Measurements from ENCODE around the gene ZNF14. TPM values are rescaled to one million over a fixed set of nuclear protein-coding genes. Genes with fewer than 3 reads are reported as not detected.

Gene ZNF14
- total RNA-seq, 2 donors from 2014 or later = 2.6 to 4.8 TPM

DNA sequence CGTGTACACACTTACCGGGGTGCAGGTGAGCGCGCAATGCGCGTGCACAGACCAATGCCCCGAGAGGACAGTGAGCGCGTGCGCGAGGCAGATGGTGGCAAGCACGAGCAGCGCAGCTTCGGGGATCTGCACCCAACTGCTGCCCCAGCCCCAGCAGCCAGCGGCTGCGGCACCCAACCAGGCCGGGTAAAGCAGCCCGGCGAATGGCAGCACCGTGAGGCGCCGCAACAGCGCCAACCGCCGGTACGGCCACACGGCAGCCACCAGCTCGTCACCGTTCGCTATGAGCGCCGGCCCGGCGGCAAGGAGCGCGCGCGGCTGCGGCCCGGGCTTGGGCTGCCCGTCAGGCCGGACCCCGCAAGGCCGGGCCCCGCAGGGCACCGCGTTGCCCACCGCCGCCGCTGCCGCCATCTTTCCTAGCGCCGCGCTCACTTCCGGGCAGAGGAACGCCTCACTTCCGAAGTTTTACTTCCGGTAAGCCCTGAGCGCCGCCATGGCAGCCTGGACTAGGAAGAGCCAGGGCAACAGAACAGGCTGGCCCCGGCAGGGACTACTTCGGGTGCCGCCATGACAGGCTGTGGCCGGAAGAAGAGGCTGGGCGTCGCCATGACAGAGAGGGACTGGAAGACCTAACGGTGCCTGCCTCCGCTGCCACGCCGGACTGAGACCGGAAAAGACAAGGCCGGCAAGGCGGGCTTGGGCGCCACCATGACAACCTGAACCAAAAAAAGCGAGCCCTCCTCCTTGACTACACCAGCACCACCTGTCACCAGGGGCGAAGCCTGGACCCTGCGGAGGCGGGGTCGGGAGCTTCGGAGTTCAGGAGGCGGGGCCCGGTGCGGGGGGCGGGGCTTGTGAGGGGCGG, 69.4 kb downstream of the ZNF14 start, which contains the start of gene ATP13A1:
TSS of gene ATP13A1 (minus strand) at position 421 of the 865 bp plus-strand sequence. CDS start at position 411, 10 bp downstream.
- Histone ChIP-seq H3K27me3 (no peaks in the 10 kb centered on the region), H3K27ac (peak within 1 kb of the TSS; percentile 83), H3K9ac (ENCODE audit: low read depth in 2 of 2, low read length in 2 of 2) (peak within 1 kb of the TSS; percentile 91 to 94), H3K36me3 (peaks cover 5% of the 10 kb centered on the region), H3K4me1 (no peaks in the 10 kb centered on the region), H3K4me3 (peak within 1 kb of the TSS; percentile 80), H3K9me3 (no peaks in the 10 kb centered on the region)
- DNase-seq = peak; percentile 95
- no peak for TF ChIP-seq CTCF (IDR thresholded peaks at IDR 0.05)
- intact Hi-C loops (cut with DNase I) = no loop called here

- no peaks in the 10 kb centered on the region for H3K9me3 ChIP-seq
- no peaks in the 10 kb centered on the region for H3K27me3 ChIP-seq
- H3K9ac ChIP-seq (ENCODE audit: low read depth in 2 of 2, low read length in 2 of 2) = peak overlapping the region; percentile 91 to 94
- peak overlapping the region; percentile 83 for H3K27ac ChIP-seq
- peak overlapping the region; percentile 80 for H3K4me3 ChIP-seq
- TF ChIP-seq CTCF (IDR thresholded peaks at IDR 0.05) = no peak
- H3K36me3 ChIP-seq = peaks cover 8% of the 10 kb centered on the region
- no peak for DNase-seq
- H3K4me1 ChIP-seq = no peaks in the 10 kb centered on the region
- intact Hi-C loops (cut with DNase I) = no loop called here
Observed at GRCh38 chr19:19662871-19663255, 70.0 kb downstream of the ZNF14 start.

GRCh38 chr19:19662344-19662743, 70.6 kb downstream of the ZNF14 start:
- Histone ChIP-seq H3K36me3 (peaks cover 8% of the 10 kb centered on the region), H3K9ac (ENCODE audit: low read depth in 2 of 2, low read length in 2 of 2) (peak overlapping the region in 1 of 2 donors; percentile 91), H3K27me3 (no peaks in the 10 kb centered on the region), H3K4me1 (no peaks in the 10 kb centered on the region), H3K9me3 (no peaks in the 10 kb centered on the region), H3K4me3 (peak overlapping the region; percentile 80), H3K27ac (no peak overlapping the region)
- DNase-seq = no peak
- intact Hi-C loops (cut with DNase I) = no loop called here
- no peak for TF ChIP-seq CTCF (IDR thresholded peaks at IDR 0.05)

DNA sequence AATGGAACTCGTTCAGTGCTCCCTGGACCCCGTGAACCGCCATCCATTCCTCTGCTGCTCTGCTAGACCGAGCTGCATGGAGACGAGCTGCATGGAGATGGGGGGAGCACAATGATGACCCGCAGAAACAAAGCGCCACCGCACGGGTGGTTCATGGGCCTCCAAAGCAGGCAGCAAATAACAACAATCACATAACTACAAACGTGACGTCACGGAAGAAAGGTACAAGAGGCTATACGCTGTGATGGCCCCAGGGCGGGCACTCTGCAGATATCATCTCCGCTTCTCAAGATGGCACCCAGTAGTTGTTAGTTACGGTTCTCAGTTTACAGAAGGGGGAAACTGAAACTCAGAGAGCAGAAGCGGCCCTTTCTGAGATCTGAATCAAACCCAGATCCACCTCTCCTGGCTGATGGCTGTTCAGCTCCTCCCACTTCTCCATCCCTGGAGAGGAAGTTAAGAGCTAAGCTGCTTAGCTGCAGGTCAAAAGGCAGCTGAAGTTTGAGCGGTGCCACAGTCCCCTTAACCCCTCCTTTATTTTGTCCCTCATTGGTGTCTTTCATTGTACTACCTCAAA, 71.1 kb downstream of the ZNF14 start:
- no peak overlapping the region for H3K4me3 ChIP-seq
- H3K9ac ChIP-seq (ENCODE audit: low read depth in 2 of 2, low read length in 2 of 2) = peak overlapping the region; percentile 39 to 91
- H3K36me3 ChIP-seq = peaks cover 10% of the 10 kb centered on the region
- TF ChIP-seq CTCF (IDR thresholded peaks at IDR 0.05) = no peak
- intact Hi-C loops (cut with DNase I) = no loop called here
- DNase-seq = no peak
- no peaks in the 10 kb centered on the region for H3K4me1 ChIP-seq
- no peaks in the 10 kb centered on the region for H3K27me3 ChIP-seq
- H3K27ac ChIP-seq = no peak overlapping the region
- no peaks in the 10 kb centered on the region for H3K9me3 ChIP-seq

DNA sequence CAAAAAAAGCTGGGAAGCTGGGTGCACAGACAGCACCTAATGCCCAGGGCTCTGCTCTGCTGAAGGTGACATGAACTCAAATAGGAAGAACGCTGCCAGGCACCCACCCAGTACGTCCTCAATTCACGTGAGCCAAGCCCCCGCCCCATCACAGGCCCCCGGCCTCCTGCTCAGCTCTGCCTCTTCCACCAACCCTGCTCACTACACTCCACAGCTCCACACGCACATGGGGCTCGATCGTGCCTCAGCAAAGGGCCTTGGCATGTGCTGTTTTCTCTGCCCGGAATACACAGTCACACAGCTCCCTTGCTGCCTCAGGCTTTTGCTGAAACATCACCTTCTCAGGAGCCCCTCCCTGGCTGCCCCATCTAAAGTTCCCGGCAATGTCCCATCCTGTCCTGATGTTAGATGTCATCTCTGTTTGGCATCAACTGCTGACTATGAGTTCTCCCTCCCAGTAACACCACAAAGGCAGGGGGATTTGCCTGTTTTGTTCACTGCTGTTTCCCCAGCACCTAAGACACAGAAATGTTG, 71.7 kb downstream of the ZNF14 start:
- Histone ChIP-seq H3K36me3 (peaks cover 13% of the 10 kb centered on the region), H3K27ac (no peak overlapping the region), H3K4me3 (no peak overlapping the region), H3K9me3 (no peaks in the 10 kb centered on the region), H3K4me1 (no peaks in the 10 kb centered on the region), H3K9ac (ENCODE audit: low read depth in 2 of 2, low read length in 2 of 2) (no peak overlapping the region), H3K27me3 (no peaks in the 10 kb centered on the region)
- intact Hi-C loops (cut with DNase I) = no loop called here
- no peak for DNase-seq
- TF ChIP-seq CTCF (IDR thresholded peaks at IDR 0.05) = no peak

Other genes with a start within 250 kb of the ZNF14 start
- 1 to 10 TPM; 2.2 to 3.6 TPM for gene TSSK6, start 217.6 kb downstream of the ZNF14 start, total RNA-seq
- 100 to 1,000 TPM; 399 to 494 TPM for gene NDUFA13, start 216.9 kb downstream of the ZNF14 start, total RNA-seq
- gene YJEFN3, start 204.2 kb downstream of the ZNF14 start, total RNA-seq = 10 to 100 TPM in 1 of 2 donors, 1 to 10 TPM in 1; 1.9 to 17.3 TPM
- gene CILP2, start 194.8 kb downstream of the ZNF14 start, total RNA-seq = under 1 TPM; 0.05 to 0.35 TPM
- gene PBX4, start 114.4 kb downstream of the ZNF14 start, total RNA-seq = 1 to 10 TPM; 2.3 to 4.9 TPM
- gene LPAR2, start 104.9 kb downstream of the ZNF14 start, total RNA-seq = 10 to 100 TPM; 16.6 to 22.6 TPM
- 10 to 100 TPM; 31.4 to 32.2 TPM for gene GMIP, start 89.5 kb downstream of the ZNF14 start, total RNA-seq
- 10 to 100 TPM; 46.0 to 77.4 TPM for gene ATP13A1, start 69.4 kb downstream of the ZNF14 start, total RNA-seq
- gene ZNF101, start 64.3 kb downstream of the ZNF14 start, total RNA-seq = 10 to 100 TPM; 13.9 to 15.9 TPM
- 10 to 100 TPM; 15.3 to 18.7 TPM for gene ZNF506, start 88.6 kb upstream of the ZNF14 start, total RNA-seq
- 1 to 10 TPM; 8.0 to 9.0 TPM for gene ZNF253, start 132.8 kb upstream of the ZNF14 start, total RNA-seq
- gene ZNF93, start 167.8 kb upstream of the ZNF14 start, total RNA-seq = 1 to 10 TPM; 3.9 to 4.9 TPM